H9 (cell line): Measurements from ENCODE around the gene PNRC2. TPM values are rescaled to one million over a fixed set of nuclear protein-coding genes. Genes with fewer than 3 reads are reported as not detected.

ENCODE experiments used
- DNase-seq: peaks from one replicate; pipeline ENCODE4 v3.0.0-alpha.2; 2017
- H2AFZ ChIP-seq: one replicate; pipeline ENCODE4 v1.6.1; 2013; ENCODE audit warnings: mild to moderate bottlenecking, low read length, control low read depth, moderate library complexity
- H2AK5ac ChIP-seq: 2 replicates; pipeline ENCODE4 v1.6.1; 2013; ENCODE audit warnings: low read length, control low read depth, mixed read lengths; ENCODE audit not compliant: insufficient read length
- H2BK120ac ChIP-seq: one replicate; pipeline ENCODE4 v1.6.1; 2013; ENCODE audit warnings: low read depth, mild to moderate bottlenecking, low read length, control low read depth, inconsistent platforms; ENCODE audit not compliant: poor library complexity, severe bottlenecking
- H2BK12ac ChIP-seq: 2 replicates; pipeline ENCODE4 v1.6.1; 2013; ENCODE audit warnings: low read length, control low read depth, mixed read lengths, low read depth; ENCODE audit not compliant: insufficient read length
- H2BK15ac ChIP-seq: 2 replicates; pipeline ENCODE4 v1.6.1; 2013; ENCODE audit warnings: low read depth, low read length, control low read depth
- H2BK20ac ChIP-seq: one replicate; pipeline ENCODE4 v1.6.1; 2013; ENCODE audit warnings: low read depth, mild to moderate bottlenecking, low read length, control low read depth, inconsistent platforms; ENCODE audit not compliant: poor library complexity, severe bottlenecking
- H2BK5ac ChIP-seq: 2 replicates; pipeline ENCODE4 v1.6.1; 2013; ENCODE audit warnings: low read length, control low read depth, mixed read lengths; ENCODE audit not compliant: insufficient read length
- H3K14ac ChIP-seq: 2 replicates; pipeline ENCODE4 v1.6.1; 2013; ENCODE audit warnings: low read length, control low read depth; ENCODE audit not compliant: insufficient read depth
- H3K18ac ChIP-seq: 2 replicates; pipeline ENCODE4 v1.6.1; 2013; ENCODE audit warnings: low read depth, mild to moderate bottlenecking, mixed read lengths, low read length, control low read depth; ENCODE audit not compliant: insufficient read length
- H3K23ac ChIP-seq: 2 replicates; pipeline ENCODE4 v1.6.1; 2013; ENCODE audit warnings: low read length, control low read depth, mixed read lengths, low read depth; ENCODE audit not compliant: insufficient read length
- H3K23me2 ChIP-seq: 2 replicates; pipeline ENCODE4 v1.6.1; 2013; ENCODE audit warnings: low read depth, mild to moderate bottlenecking, mixed read lengths, low read length, control low read depth; ENCODE audit not compliant: insufficient read length, poor library complexity, severe bottlenecking
- H3K27ac ChIP-seq: 2 replicates; pipeline ENCODE4 v1.5.1; 2013; ENCODE audit warnings: low read length, control low read depth, mixed read lengths, low read depth; ENCODE audit not compliant: insufficient read length
- H3K27me3 ChIP-seq: 2 replicates; pipeline ENCODE4 v1.6.1; 2013; ENCODE audit warnings: low read length, control low read depth, inconsistent platforms; ENCODE audit not compliant: insufficient read depth
- H3K4ac ChIP-seq: 2 replicates; pipeline ENCODE4 v1.6.1; 2013; ENCODE audit warnings: low read depth, mild to moderate bottlenecking, control low read depth, inconsistent platforms, low read length, moderate library complexity
- H3K4me1 ChIP-seq: 2 replicates; pipeline ENCODE4 v1.6.1; 2013; ENCODE audit warnings: low read length, control low read depth, inconsistent platforms; ENCODE audit not compliant: insufficient read depth
- H3K4me2 ChIP-seq: 2 replicates; pipeline ENCODE4 v1.6.1; 2013; ENCODE audit warnings: low read length, control low read depth, mixed read lengths; ENCODE audit not compliant: insufficient read length, insufficient read depth
- H3K56ac ChIP-seq: 2 replicates; pipeline ENCODE4 v1.6.1; 2013; ENCODE audit warnings: low read depth, mild to moderate bottlenecking, mixed read lengths, low read length, control low read depth; ENCODE audit not compliant: insufficient read length
- H3K79me1 ChIP-seq: 2 replicates; pipeline ENCODE4 v1.6.1; 2013; ENCODE audit warnings: low read depth, mild to moderate bottlenecking, moderate library complexity, low read length, control low read depth, inconsistent platforms; ENCODE audit not compliant: insufficient read depth, poor library complexity, severe bottlenecking
- H3K79me2 ChIP-seq: 2 replicates; pipeline ENCODE4 v1.6.1; 2013; ENCODE audit warnings: low read length, control low read depth, inconsistent platforms; ENCODE audit not compliant: insufficient read depth
- H3K9ac ChIP-seq: 2 replicates; pipeline ENCODE4 v1.6.1; 2013; ENCODE audit warnings: low read length, control low read depth, mixed read lengths; ENCODE audit not compliant: insufficient read length; ENCODE audit errors: extremely low read depth
- H3K9me3 ChIP-seq: one replicate; pipeline ENCODE4 v1.6.1; 2013; ENCODE audit warnings: low read depth, low read length, inconsistent platforms; ENCODE audit not compliant: control insufficient read depth
- H3T11ph ChIP-seq: one replicate; pipeline ENCODE4 v1.6.1; 2013; ENCODE audit warnings: mild to moderate bottlenecking, low read length, control low read depth, inconsistent platforms
- H4K20me1 ChIP-seq: one replicate; pipeline ENCODE4 v1.6.1; 2013; ENCODE audit not compliant: control insufficient read depth, insufficient read length, insufficient read depth
- H4K5ac ChIP-seq: 2 replicates; pipeline ENCODE4 v1.6.1; 2013; ENCODE audit warnings: low read depth, mild to moderate bottlenecking, mixed read lengths, low read length, control low read depth; ENCODE audit not compliant: insufficient read length
- H4K8ac ChIP-seq: replicated peaks from 2 replicates; pipeline ENCODE4 v1.6.1; 2013; ENCODE audit warnings: low read length, control low read depth, mixed read lengths, low read depth; ENCODE audit not compliant: insufficient read length
- H4K91ac ChIP-seq: 2 replicates; pipeline ENCODE4 v1.6.1; 2013; ENCODE audit warnings: low read depth, mild to moderate bottlenecking, moderate library complexity, mixed read lengths, low read length, control low read depth; ENCODE audit not compliant: insufficient read length
- H3K27ac Mint-ChIP-seq, 3 experiments: 2 replicates in 2 of 3; 3 replicates in 1 of 3; pipeline ENCODE4 v1.8.0; 2020 to 2021; ENCODE audit warnings: mixed read lengths in 3 of 3, mild to moderate bottlenecking in 1 of 3, moderate library complexity in 1 of 3
- H3K27me3 Mint-ChIP-seq: 2 replicates; pipeline ENCODE4 v1.8.0; 2021; ENCODE audit warnings: low read depth, mild to moderate bottlenecking, moderate library complexity, mixed read lengths
- H3K36me3 Mint-ChIP-seq, 3 experiments: 2 replicates in 2 of 3; 3 replicates in 1 of 3; pipeline ENCODE4 v1.8.0; 2020 to 2021; ENCODE audit warnings: low read depth in 3 of 3, mixed read lengths in 3 of 3; ENCODE audit not compliant: insufficient read depth in 1 of 3
- H3K4me1 Mint-ChIP-seq, 2 experiments: 2 replicates each; pipeline ENCODE4 v1.8.0; 2020; ENCODE audit warnings: mixed read lengths in 2 of 2
- H3K4me3 Mint-ChIP-seq, 2 experiments: 2 replicates in 1 of 2; 3 replicates in 1 of 2; pipeline ENCODE4 v1.8.0; 2020 to 2021; ENCODE audit warnings: mild to moderate bottlenecking in 2 of 2, mixed read lengths in 2 of 2, moderate library complexity in 1 of 2
- H3K9me3 Mint-ChIP-seq, 2 experiments: 2 replicates in 1 of 2; 3 replicates in 1 of 2; pipeline ENCODE4 v1.8.0; 2020; ENCODE audit warnings: mild to moderate bottlenecking in 2 of 2, mixed read lengths in 2 of 2, moderate library complexity in 1 of 2
- WGBS: extraction: QIAGEN DNeasy Blood & Tissue Kit; methylation state at CpG from one replicate; pipeline ENCODE4 v1.1.7; 2013; ENCODE audit warnings: missing lambda C conversion rate, low lambda C conversion rate, mixed read lengths; ENCODE audit not compliant: insufficient read length; ENCODE audit errors: extremely low coverage; 5-methylcytosine and 5-hydroxymethylcytosine counted together
- total RNA-seq: library from RNA; stranded (reverse); gene quantifications from 2 replicates; pipeline ENCODE4 v1.2.1, GENCODE V29; 2021
- TF ChIP-seq, protein P1 (sequence below): fragments of 200-600 bp; sonication (generic); conservative IDR thresholded peaks from 3 replicates; pipeline ENCODE4 v1.8.0; 2021; ENCODE audit warnings: antibody characterized with exemption, mild to moderate bottlenecking

PNRC2 gene
- total RNA-seq, 1 experiment from 2014 or later, result 87.6 TPM

DNA sequence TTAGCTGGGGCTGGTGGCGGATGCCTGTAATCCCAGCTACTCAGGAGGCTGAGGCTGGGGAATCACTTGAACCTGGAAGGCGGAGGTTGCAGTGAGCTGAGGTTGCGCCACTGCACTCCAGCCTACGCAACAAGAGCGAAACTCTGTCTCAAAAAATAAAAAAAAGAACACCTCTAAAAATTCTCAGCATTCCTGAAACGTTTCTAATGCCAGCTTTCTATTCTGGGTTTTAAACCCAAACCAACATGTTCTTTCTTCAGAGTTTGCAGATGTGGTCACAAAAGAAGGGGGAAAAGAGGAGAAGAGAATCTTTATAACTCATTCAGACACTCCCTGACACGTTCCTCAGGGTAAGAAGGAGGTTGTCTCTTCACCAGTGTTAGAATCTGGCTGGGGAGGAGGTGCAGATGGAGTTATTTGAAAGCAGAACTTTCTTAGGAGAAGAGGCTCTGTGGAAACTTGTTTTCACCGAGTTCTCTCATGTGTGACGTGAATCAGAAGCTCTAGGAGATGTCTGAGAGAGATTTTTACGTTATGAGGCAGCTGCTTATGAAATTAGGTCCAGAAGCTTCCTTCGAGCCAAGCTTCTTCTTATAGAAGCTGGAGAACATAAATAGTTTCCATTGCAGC, 28.7 kb upstream of the PNRC2 start:
- H3K36me3 Mint-ChIP-seq, result peaks cover 0 to 6% (median 1%) of the 10 kb centered on the region in 3 experiments; a peak in 2 of 7 replicates
- H3K9me3 Mint-ChIP-seq, result peaks cover 2 to 7% of the 10 kb centered on the region in 2 experiments; a peak in 4 of 5 replicates
- Histone ChIP-seq H2BK12ac (no peak overlapping the region), H3K4me1 (no peaks in the 10 kb centered on the region), H2AK5ac (no peak overlapping the region), H3K27ac (no peak overlapping the region), H2BK15ac (no peak overlapping the region), H3K14ac (no peak overlapping the region), H3K23me2 (no peaks in the 10 kb centered on the region), H3K9ac (no peak overlapping the region), H2BK120ac (no peak overlapping the region), H3K56ac (no peak overlapping the region), H2AFZ (no peak overlapping the region), H3K4me2 (no peak overlapping the region), H3K18ac (no peak overlapping the region), H3K9me3 (no peaks in the 10 kb centered on the region), H4K91ac (no peak overlapping the region), H3K23ac (no peak overlapping the region), H4K8ac (no peak overlapping the region), H3K79me1 (no peaks in the 10 kb centered on the region), H3T11ph (no peak overlapping the region), H3K79me2 (no peaks in the 10 kb centered on the region), H2BK5ac (no peak overlapping the region), H3K4ac (no peak overlapping the region), H4K5ac (no peak overlapping the region), H3K27me3 (no peaks in the 10 kb centered on the region), H4K20me1 (no peaks in the 10 kb centered on the region), H2BK20ac (no peak overlapping the region)
- TF ChIP-seq, protein P1, sequence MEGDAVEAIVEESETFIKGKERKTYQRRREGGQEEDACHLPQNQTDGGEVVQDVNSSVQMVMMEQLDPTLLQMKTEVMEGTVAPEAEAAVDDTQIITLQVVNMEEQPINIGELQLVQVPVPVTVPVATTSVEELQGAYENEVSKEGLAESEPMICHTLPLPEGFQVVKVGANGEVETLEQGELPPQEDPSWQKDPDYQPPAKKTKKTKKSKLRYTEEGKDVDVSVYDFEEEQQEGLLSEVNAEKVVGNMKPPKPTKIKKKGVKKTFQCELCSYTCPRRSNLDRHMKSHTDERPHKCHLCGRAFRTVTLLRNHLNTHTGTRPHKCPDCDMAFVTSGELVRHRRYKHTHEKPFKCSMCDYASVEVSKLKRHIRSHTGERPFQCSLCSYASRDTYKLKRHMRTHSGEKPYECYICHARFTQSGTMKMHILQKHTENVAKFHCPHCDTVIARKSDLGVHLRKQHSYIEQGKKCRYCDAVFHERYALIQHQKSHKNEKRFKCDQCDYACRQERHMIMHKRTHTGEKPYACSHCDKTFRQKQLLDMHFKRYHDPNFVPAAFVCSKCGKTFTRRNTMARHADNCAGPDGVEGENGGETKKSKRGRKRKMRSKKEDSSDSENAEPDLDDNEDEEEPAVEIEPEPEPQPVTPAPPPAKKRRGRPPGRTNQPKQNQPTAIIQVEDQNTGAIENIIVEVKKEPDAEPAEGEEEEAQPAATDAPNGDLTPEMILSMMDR, result no peak
- H3K27ac Mint-ChIP-seq, result no peak overlapping the region
- no peak overlapping the region for H3K4me3 Mint-ChIP-seq
- peaks cover 0 to 4% of the 10 kb centered on the region in 2 experiments; a peak in 1 of 4 replicates for H3K4me1 Mint-ChIP-seq
- peaks cover 2% of the 10 kb centered on the region for H3K27me3 Mint-ChIP-seq
- DNase-seq, result no peak
- no CpG with 5 or more reads among the region's 11 CpGs for whole genome bisulfite sequencing
